ENCODE data around the gene BMP6. TPM values are rescaled to one million over a fixed set of nuclear protein-coding genes. Genes with fewer than 3 reads are reported as not detected.

The BMP6 gene
- total and polyA plus RNA-seq, 11 donors: 1.1 to 5.1 (median 2.7) TPM

DNA sequence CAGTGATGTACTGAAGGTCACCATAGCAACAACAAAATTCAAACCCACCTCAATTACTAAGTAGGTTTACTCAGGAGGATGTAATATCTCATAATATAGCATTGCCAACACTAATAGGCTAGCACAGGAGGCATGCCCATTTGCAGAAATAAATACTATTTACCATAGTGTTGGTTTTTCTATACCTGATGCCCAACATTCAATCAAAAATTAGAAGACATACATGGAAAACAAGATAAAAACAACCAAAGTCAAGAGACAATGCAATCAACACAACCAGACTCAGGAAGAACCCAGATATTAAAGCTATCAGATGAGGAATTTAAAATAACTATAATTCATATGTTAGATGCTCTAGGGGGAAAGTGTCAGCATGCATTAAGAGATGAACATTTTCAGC is 199.0 kb downstream of the BMP6 start:
- ATAC-seq (no peak), DNase-seq (no peak)
- no peak for TF ChIP-seq POLR2A (IDR thresholded peaks at IDR 0.05)
- TF ChIP-seq, protein P1, sequence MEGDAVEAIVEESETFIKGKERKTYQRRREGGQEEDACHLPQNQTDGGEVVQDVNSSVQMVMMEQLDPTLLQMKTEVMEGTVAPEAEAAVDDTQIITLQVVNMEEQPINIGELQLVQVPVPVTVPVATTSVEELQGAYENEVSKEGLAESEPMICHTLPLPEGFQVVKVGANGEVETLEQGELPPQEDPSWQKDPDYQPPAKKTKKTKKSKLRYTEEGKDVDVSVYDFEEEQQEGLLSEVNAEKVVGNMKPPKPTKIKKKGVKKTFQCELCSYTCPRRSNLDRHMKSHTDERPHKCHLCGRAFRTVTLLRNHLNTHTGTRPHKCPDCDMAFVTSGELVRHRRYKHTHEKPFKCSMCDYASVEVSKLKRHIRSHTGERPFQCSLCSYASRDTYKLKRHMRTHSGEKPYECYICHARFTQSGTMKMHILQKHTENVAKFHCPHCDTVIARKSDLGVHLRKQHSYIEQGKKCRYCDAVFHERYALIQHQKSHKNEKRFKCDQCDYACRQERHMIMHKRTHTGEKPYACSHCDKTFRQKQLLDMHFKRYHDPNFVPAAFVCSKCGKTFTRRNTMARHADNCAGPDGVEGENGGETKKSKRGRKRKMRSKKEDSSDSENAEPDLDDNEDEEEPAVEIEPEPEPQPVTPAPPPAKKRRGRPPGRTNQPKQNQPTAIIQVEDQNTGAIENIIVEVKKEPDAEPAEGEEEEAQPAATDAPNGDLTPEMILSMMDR (IDR thresholded peaks at IDR 0.05): no peak
- H3K27me3 ChIP-seq: no peaks in the 10 kb centered on the region
- H3K9me3 ChIP-seq: peaks cover 0 to 15% (median 2%) of the 10 kb centered on the region in 12 donors
- H3K4me1 ChIP-seq: peaks cover 0 to 5% (median 0%) of the 10 kb centered on the region in 12 donors
- H3K4me3 ChIP-seq: no peak overlapping the region
- H3K27ac ChIP-seq: no peak overlapping the region
- no peaks in the 10 kb centered on the region for H3K36me3 ChIP-seq
- intact Hi-C loops (cut with DNase I): no loop called here

Other genes with a start within 250 kb of the BMP6 start
- 100 to 1,000 TPM; 238 to 373 (median 337) TPM for gene DSP, start 184.4 kb upstream of the BMP6 start, total RNA-seq
- 100 to 1,000 TPM in 1 of 2 donors, 10 to 100 TPM in 1; 81.9 to 130 TPM for gene DSP, start 184.4 kb upstream of the BMP6 start, polyA plus RNA-seq
- 10 to 100 TPM in 7 of 9 donors, 1 to 10 TPM in 2; 8.2 to 25.8 (median 13.3) TPM for gene SNRNP48, start 135.9 kb upstream of the BMP6 start, total RNA-seq
- gene SNRNP48, start 135.9 kb upstream of the BMP6 start, polyA plus RNA-seq: 10 to 100 TPM in 1 of 2 donors, 1 to 10 TPM in 1; 9.0 to 20.4 TPM
- gene TXNDC5, start 184.7 kb downstream of the BMP6 start, total RNA-seq: 100 to 1,000 TPM in 1 of 9 donors, 10 to 100 TPM in 8; 33.4 to 110 (median 43.6) TPM
- gene TXNDC5, start 184.7 kb downstream of the BMP6 start, polyA plus RNA-seq: 100 to 1,000 TPM in 1 of 2 donors, 10 to 100 TPM in 1; 20.3 to 112 TPM

Data from heart left ventricle (tissue), 16 donors.